GM21737 (cell line): ENCODE results near the gene DNAH6.

ENCODE experiments used
- ATAC-seq: cut with Tn5 transposase; IDR thresholded peaks from one replicate; pipeline ENCODE4 v1.9.1; 2021; ENCODE audit warnings: mild to moderate bottlenecking, moderate library complexity; ENCODE audit not compliant: unreplicated experiment

The DNAH6 gene

DNA sequence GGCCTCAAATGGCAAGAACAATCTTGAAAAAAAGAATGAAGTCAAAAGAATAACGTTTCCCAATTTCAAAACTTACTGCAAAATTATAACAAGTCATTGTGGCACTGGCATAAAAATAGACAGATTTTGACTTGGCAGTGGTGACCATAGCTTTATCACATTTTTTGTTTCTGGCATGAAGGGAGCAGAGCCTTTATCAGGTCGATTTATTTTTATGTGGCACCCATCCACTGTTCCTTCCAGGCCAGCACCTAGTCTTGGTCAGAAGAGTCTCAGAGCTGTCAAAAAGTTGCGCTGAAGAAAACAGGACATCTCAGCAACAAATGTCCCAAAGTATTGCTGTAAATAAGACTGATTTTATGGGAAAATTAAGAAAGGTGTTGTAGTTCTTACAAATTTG, 272.2 kb downstream of the DNAH6 start:
- no peak for ATAC-seq

DNA sequence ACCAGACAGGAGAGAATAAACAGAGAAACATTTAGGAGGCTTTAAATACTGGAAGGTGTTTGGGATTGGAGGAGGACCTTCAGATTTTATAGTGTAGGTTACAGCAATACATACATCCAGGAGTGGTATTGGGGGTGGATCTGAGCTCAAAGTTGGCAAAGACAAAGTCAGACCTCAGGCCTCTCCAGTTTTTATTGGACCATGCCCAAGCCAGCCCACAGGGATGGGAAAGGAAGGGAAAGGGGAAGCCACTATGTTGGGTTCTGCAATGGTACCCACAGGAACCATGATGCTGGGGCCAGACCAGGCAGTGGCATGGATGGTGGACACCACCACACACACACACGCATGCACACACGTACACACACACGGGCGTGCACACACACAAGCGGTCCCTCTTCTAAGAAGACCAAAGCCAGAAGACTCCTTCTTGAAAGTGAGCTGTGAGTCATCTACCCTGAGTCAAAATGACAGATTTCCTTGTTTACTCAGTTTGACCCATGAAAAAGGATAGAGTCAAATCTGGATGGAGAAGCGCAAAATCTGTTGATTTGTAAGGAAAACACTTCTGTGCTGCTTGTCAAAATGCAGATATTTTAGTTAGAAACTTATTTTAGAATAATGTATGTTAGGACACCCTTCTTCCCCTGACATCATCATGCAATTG, 276.7 kb downstream of the DNAH6 start:
- ATAC-seq, result no peak

DNA sequence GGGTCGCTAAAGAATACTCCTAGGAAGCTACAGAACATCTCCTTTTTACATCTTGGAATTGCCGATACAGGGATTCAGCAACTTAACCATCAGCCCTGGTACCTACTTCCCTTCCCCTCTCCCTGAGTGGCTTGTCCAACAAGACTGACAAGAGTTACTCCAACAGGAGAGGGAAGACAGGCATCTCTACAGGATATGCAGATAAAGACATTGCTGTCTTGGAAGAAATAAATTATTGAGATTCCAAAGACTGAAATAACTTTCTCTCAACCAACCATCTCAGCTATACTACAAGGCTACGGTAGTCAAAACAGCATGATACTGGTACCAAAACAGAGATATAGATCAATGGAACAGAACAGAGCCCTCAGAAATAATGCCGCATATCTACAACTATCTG, 277.3 kb downstream of the DNAH6 start:
- no peak for ATAC-seq

DNA sequence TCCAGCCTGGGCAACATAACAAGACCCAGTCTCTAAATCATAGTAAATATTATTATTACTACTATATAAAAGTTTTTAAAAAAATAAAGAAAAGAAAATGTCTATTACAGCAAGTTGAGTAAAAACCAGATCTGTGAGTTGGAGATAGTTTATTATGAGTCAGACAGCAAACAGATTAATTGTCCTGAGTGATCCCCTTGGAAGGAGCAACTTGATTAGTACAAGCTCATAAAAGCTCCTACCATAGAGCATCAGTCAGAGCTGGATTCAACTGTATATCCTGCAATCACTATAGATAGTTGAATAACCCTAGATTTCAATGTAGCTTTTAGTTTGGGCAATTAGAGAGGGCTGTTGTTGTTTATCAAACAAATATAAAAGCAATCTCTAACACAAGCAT, 280.5 kb downstream of the DNAH6 start:
- ATAC-seq, result no peak

DNA sequence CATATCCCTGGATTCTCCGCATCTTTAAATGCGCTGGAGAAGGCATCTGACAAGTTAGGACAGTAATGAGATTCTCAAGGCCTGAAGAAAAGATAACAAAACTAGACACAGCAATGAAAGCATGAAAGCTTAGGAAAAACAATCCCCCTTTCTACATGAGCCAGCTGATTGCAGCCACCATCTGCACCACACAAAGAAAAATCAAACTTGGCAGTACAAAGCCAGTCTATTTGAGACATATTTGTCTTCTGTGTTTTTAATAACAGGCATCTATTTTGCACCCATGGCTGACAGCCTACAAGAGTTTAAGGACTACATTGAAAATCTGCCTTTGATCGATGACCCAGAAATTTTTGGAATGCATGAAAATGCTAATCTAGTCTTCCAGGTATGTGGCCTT, 281.0 kb downstream of the DNAH6 start:
- ATAC-seq, result no peak

DNA sequence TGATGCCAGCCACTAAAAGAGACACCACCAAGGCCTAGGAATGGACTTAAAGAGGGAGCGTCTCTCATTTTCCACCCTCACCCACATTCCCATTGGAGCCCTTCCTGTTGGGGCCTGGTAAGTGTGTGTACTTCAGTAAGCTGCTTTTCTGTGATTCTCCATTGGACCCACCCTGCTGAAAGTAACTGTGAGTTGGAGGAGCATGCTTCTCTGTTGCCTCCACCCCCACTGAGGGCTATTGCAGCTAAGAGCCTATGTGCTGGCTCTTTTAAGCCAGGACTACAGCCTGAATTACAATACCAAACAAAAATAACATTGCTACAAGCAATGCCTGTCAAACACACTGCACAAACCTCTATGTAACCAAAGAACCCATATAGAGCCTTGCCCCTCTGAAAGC, 283.5 kb downstream of the DNAH6 start:
- ATAC-seq, result no peak

DNA sequence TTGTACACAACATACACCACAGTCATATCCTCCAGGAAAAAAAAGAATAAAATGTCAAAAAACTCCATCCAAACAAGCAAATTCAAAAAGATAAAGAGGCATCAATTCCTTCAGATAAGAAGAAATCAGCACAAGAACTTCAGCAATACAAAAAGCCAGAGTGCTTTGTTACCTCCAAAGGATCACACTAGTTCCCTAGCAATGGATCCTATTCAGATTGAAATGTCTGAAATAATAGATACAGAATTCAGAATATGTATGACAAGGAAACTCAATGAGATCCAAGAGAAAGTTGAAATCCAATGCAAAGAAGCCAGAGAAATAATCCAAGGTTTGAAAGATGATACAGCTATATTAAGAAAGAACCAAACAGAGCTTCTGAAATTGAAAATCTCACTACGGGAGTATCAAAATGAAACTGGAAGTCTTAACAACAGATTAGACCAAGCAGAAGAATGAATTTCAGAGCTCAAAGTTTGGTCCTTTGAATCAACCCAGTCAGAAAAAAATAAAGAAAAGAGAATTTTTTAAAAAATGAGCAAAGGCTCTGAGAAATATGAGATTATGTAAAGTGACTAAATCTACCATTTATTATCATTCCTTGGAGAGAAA, 284.0 kb downstream of the DNAH6 start:
- no peak for ATAC-seq

DNA sequence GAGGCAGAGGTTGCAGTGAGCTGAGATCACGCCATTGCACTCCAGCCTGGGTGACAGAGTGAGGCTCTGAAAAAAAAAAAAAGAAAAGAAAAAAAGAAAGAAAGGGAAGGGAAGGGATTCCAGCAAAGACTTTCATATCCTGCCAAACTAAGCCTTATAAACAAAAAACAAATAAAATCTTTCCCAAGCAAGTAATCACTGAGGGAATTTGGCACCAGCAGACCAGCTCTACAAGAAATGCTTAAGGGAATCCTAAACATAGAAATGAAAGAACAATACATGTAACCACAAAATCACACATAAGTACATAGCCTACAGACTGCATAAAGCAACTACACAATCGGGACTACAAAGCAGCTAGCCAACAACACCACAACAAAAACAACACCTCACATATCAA, 285.5 kb downstream of the DNAH6 start:
- ATAC-seq, result no peak

DNA sequence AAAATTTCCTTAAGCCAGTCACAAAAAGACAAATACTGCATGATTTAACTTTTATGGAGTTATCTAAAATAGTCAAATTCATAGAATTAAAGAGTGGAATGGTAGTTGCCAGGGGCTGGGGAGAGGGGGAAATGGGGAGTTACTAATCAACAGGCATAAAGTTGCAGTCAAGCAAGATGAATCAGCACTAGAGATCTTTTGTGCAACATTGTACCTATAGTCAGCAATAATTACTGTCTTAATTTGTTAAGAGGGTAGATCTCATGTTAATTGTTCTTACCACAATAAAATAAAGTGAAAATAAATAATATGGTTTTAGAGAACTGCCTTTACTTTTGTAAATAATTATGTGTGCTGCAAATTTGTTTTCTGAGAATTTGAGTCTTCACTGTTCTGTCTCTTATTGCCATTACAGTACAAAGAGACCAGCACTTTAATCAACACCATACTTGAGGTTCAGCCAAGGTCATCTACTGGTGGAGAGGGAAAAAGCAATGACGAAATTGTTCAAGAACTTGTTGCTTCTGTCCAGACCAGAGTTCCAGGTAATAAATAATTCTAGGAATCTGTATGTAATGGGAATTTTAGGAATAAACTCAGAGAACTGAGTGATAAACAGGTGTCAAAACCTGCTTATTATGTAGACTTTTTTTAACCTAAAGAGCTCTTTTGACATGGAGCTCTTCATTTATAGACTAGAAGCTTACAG, 289.1 kb downstream of the DNAH6 start:
- ATAC-seq, result no peak

DNA sequence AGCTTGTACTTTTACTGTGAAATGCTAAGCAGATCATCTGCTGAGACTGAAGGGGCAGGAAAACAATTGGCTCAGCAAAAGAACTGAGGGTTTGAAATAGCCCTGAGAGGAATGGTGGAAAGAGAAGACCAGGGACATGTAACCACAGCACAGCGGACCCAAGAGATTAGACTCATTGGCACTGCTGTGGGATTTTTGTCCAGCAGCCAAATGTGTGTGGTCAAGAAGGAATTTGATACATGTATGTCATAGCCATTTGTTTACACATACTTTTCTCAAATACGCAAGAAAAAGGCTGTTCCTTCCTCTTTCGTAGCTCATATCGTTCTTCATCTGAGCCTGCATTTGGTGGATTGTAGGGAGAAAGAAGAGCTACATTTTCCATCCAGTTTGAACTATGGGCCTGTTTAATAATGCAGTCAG, 290.8 kb downstream of the DNAH6 start:
- ATAC-seq, result no peak

DNA sequence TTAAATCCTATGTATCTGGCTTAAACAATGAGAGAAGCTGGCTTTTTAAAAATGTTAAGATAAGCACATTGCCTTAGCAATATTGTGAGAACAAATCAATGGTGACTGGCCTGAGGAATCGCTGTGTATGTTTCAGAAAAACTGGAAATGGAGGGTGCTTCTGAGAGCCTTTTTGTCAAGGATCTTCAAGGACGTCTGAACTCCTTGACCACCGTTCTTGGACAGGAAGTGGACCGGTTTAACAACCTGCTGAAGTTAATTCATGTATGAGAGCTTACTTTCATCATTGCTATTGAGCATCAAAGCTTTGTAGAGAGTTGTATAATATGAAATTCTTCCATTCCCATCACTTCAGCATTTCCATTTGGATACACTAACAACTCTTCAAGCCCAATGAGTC, 292.0 kb downstream of the DNAH6 start:
- ATAC-seq, result no peak

DNA sequence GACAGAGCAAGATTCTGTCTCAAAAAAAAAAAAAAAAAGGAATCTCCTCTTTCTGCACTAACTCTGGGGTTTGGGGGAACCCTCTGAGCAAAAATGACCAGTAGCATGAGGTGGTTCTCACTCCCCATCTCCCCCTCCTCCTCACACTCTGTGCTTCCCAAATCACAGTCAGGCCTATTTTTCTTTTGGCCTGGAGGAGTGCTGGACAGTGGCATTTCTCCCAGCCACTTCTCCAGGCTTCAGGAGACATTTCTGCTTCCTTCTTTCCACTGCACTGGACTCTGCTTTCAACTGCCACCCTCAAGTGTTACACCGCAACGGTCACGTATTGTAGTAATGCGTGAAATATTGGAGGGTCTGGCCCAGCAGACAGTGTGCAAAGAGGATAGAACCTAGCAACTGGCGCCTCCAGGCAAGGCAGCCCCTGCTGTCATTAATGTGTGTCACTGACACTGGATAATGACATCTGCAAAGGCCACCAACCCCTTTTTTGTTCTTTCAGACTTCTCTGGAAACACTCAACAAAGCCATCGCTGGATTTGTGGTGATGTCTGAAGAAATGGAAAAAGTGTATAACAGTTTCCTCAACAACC, 295.6 kb downstream of the DNAH6 start:
- no peak for ATAC-seq

DNA sequence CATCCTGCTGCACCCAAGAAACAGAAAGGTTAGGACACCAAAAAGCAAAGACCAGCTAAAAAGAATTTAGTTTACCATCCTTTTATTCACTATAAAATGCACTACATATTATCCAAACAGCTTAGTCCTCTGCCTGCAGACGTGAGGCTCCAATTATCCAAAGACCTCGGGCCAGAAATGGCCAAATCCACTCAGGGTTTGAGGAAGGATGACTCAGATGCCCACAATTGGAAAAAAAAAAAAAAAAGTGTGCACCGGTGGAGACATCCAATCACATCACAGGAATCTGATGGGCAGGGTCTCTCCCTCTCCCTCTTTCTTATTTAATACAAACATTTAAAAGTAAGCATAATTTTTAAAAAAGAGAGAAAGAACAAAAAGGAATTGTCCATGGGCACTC, 298.8 kb downstream of the DNAH6 start:
- ATAC-seq, result no peak

DNA sequence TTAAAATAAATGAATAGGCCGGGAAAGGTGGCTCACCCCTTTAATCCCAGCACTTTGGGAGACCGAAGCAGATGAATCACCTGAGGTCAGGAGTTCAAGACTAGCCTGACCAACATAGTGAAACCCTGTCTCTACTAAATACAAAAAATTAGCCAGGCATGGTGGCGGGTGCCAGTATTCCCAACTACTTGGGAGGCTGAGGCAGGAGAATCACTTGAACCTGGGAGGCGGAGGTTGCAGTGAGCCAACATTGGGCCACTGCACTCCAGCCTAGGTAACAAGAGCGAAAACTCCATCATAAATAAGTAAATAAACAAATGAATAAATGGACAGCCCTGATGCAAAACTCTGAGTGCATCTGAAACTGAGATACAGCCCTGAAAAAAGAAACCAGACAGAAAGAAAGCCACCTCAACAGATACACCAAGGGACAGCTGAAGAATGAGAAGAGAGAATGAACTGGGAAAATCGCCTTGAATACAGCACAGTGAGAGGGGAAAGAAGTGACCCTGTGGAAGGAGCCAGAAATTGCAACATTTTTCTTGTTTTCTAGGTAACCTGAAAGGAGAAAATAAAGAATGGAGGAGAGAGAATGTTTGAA, 300.2 kb downstream of the DNAH6 start:
- ATAC-seq, result peak; percentile 74

DNA sequence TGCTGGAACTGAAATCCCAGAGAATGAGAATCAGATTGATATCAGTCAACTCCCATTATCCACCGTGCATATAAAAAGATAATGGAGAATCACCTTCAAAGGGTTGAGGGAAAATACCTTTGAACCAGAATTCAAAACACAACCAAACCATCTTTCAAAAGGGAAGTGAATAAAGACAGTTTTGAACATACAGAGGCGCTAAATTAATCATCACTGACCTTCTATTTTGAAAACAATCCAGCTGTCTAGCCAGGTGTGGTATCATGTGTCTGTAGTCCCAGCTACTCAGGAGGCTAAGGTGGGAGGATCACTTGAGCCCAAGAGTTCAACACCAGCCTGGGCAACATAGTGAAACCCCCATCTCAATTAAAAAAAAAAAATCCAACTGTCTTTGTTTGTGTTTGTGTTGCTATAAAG, 300.9 kb downstream of the DNAH6 start:
- peak; percentile 88 for ATAC-seq

DNA sequence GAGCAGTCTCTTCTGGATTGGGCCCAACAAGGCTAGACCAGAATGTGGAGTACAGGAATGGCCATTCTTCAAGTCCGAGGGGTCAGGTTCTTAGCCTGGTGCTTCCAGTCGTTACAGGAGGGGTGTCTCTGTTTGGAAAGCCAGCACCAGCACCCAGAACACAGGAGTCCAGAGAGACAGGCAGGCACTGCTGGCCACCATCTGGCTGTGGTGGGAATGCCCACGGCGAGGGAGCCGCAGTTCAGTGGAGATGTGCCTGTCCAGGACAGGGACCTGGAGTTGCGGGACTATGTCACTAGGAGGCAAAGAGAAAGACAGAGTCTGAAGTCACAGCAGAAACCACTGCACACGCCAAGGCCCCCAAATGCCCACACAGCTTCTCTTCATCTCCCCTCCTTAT, 305.5 kb downstream of the DNAH6 start:
- ATAC-seq, result no peak

DNA sequence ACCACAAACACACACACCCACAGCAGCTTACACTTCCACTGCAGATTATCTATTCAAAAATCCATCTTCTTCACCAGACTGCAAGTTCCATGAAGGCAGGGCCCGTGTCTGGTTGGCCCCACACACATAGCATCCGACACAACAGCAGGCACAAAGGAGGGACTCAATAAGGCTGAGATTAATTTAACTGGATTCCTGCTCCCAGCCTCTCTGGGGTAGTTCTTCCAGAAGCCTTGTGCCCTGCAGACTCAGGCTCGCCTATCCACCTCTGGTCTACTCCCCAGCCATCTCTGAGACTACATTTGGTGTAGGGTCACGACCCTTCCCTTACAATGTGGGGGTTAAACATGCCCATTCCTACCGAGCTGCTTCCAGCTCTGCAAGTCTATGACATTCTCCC, 306.9 kb downstream of the DNAH6 start:
- ATAC-seq, result no peak

DNA sequence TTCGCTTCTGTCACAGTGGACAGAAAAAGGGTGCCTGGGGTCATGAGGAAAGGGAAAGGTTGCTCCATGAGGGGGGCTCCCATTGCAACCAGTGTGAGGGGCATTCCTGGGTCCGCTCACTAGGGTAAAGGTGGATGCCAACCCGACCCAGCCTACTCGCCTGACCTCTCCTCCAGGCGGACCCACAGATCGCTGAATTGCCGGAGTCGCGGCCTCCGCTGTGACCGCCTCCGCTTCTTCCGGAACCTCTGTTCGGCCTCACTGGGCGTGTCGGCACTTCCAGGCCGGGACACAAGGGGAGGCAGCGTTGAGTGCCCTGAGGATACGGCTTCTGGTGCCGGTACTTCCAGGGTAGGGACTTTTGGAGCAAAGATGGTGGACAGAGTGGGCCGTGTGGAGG, 307.5 kb downstream of the DNAH6 start:
- ATAC-seq, result no peak

DNA sequence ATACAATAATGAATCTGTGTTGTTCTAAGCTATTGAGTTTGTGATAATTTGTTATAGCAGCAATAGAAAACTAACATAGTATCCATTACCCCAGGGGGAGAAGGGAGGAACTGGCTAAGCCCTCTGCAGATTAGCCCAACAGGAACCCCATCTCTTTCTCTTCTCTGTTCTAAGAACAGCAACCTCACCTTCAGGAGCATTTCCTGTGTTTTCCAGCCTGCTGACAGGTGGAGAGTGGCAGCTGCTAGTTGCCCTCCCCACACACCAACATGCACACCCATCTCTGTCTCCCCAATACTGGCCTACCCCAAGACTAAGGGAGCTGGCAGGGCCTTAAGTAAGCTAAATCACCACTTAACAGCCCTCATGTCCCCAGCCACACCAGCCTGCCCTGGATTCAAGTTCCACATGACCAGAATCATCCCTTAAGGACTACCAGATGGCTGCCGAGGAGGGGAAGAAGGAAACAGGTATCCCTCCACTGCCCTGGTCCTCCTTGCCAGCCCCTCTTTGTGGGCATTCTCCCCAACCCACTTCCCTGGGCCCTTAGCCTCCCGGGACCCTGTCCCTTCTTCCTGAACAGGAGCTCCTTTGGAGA, 311.8 kb downstream of the DNAH6 start:
- no peak for ATAC-seq

DNA sequence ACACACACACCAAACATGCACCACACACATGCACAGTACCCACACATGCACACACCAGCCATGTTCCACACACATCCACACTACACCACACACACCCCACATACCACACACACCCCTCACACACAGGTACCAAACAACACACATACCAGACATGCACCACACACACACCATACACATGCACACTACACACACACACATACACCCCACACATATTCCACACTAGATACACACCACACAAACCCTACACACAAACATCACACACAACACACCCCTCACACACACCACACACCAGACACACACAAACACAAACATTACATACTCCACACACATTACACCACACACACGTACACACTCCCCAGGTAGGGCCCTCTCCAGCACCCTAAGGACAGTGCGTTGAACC, 313.4 kb downstream of the DNAH6 start:
- ATAC-seq, result no peak

DNA sequence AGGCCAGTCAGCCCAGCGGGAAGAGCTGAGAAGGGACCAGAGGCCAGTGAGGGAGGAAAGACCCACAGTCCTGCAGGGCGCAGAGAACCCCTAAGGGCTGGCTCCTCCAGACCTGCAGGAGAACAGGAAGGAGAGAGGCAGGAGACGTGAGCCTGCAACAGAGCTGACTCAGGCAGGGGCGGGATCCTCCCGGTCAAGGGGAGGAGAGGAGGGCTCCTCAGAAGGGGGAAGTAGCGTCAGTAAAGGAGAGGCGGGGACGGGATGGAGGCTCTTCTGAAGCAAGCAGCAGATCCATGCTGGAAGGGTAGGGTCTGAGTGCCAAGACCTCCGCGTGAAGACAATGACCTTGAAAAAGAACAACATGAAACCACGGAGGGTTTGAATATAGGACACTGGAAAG, 313.8 kb downstream of the DNAH6 start:
- no peak for ATAC-seq
